ENCODE data around the gene MAGEB1. TPM values are rescaled to one million over a fixed set of nuclear protein-coding genes. Genes with fewer than 3 reads are reported as not detected.

The MAGEB1 gene
- total RNA-seq, 2 donors from 2014 or later: not detected

DNA sequence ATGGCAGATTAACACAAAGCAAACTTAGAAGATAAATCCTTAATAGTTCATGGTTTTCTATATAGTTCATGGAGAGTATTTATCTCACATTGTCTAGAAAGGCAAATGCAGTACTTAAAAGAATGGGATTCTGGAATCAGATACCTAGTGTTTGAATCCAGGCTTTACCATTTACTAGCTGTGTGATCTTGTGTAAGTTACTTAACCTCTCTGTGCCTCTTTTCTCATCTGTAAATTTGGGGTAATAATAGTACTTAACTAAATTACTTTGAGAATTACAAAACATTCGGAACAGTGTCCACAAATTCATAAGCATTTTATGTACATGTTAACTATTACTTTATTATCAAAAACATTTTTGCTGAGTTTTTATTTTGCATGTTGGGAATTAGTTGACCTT is 15.8 kb downstream of the MAGEB1 start:
- Mint-ChIP-seq H3K36me3 (no peaks in the 10 kb centered on the region), H3K4me3 (no peak overlapping the region), H3K27ac (no peak overlapping the region), H3K27me3 (peaks cover 0 to 3% of the 10 kb centered on the region in 2 donors), H3K4me1 (ENCODE audit: low read depth in 2 of 2) (no peaks in the 10 kb centered on the region), H3K9me3 (peaks cover 3% of the 10 kb centered on the region)
- ATAC-seq (no peak), DNase-seq (ENCODE audit: low spot score) (no peak)

DNA sequence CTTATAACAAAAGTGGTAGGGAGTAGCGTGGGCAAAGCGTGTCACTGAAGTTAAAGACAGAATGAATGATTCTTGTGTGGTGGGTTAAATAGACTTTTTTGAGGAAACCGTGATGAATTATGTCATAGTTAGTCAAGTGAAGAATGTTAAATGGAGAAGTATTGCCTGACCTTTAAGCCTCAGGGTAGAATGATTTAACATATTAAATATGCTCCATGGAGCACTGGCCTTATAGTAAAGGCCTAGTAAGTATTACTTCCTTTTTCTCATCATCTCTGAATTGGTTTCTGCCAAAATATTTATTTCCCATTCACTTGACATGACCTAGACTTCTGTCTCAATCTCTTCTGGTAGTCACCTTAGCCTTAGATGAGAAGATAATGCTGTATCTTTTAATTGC is 23.7 kb downstream of the MAGEB1 start:
- H3K36me3 Mint-ChIP-seq: no peaks in the 10 kb centered on the region
- H3K4me3 Mint-ChIP-seq: no peak overlapping the region
- ATAC-seq: no peak

DNA sequence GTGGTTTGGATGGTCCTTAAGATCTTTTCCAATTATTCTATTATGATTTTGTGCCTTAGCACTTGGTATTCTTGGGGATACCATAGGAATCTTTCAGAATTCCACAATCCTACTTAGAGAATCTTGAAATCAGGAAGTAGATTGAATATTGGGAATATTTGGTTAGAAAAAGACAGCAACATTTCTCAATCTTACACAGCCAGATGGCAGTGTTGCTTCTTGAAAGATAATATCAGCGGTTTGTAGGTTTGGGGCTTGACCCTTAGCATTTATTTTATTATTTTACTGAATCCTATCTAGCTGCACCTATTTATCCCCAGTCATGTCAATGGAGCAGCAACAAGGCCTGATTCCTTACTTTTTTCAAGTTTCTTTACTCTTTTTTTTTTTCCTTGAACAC is 28.6 kb downstream of the MAGEB1 start:
- Mint-ChIP-seq H3K9me3 (no peaks in the 10 kb centered on the region), H3K4me3 (no peak overlapping the region), H3K27me3 (peaks cover 0 to 2% of the 10 kb centered on the region in 2 donors), H3K4me1 (ENCODE audit: low read depth in 2 of 2) (no peaks in the 10 kb centered on the region), H3K36me3 (no peaks in the 10 kb centered on the region), H3K27ac (no peak overlapping the region)
- ATAC-seq: no peak
- DNase-seq (ENCODE audit: low spot score): no peak

More for the DNA sequence above, 23.7 kb downstream of the MAGEB1 start:
- H3K9me3 Mint-ChIP-seq: peaks cover 5% of the 10 kb centered on the region
- no peaks in the 10 kb centered on the region for H3K4me1 Mint-ChIP-seq (ENCODE audit: low read depth in 2 of 2)
- no peak overlapping the region for H3K27ac Mint-ChIP-seq
- H3K27me3 Mint-ChIP-seq: peaks cover 0 to 4% of the 10 kb centered on the region in 2 donors
- no peak for DNase-seq (ENCODE audit: low spot score)

DNA sequence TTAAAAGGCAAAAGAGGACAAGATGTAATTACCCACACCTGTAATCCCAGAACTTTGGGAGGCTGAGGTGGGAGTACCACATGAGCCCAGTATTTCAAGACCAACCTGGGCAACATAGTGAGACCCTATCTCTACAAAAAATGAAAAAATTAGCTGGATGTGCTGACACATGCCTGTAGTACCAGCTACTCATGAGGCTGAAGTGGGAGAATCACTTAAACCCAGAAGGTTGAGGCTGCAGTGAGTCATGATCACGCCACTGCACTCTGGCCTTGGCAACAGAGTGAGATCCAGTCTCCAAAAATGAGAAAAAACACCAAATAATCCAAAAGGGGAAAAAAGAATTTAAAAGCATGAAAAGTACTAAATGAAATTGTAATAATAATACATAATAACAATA is 31.4 kb downstream of the MAGEB1 start:
- Mint-ChIP-seq H3K36me3 (no peaks in the 10 kb centered on the region), H3K4me3 (no peak overlapping the region), H3K27ac (no peak overlapping the region), H3K27me3 (peaks cover 0 to 2% of the 10 kb centered on the region in 2 donors), H3K4me1 (ENCODE audit: low read depth in 2 of 2) (no peaks in the 10 kb centered on the region), H3K9me3 (no peaks in the 10 kb centered on the region)
- no peak for ATAC-seq
- DNase-seq (ENCODE audit: low spot score): no peak

DNA sequence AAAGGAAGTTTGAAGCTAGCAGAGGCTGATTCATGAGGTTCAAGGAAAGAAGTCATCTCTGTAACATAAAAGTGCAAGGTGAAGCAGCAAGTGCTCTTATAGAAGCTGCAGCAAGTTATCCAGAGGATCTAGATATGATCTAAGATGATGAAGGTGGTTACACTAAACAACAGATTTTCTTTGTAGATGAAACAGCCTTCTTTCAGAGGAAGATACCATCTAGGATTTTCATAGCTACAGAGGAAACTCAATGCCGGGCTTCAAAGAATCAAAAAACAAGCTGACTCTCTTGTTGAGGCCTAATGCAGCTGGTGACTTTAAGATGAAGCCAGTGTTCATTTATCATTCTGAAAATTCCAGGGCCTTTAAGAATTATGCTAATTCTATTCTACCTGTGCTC is 33.5 kb downstream of the MAGEB1 start:
- H3K27me3 Mint-ChIP-seq: no peaks in the 10 kb centered on the region
- no peaks in the 10 kb centered on the region for H3K4me1 Mint-ChIP-seq (ENCODE audit: low read depth in 2 of 2)

DNA sequence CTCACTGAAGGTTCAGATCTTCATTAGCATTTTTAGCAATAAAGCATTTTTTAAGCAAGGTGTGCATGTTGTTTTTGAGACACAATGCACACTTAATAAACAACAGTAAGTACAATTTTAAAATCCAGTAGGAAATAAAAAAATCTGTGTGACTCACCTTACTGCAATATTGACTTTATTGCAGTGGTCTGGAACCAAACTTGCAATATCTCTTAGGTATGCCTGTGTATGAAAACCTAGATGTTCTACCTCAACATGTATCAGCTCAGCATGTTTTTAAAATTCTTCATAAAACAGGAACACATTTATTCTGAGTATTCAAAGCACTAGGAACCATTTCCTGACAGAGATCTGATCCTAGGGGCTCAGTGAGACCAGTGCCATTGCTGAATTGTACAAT is 35.6 kb downstream of the MAGEB1 start:
- DNase-seq (ENCODE audit: low spot score) (no peak), ATAC-seq (no peak)
- H3K36me3 Mint-ChIP-seq: no peaks in the 10 kb centered on the region
- H3K27ac Mint-ChIP-seq: no peak overlapping the region
- H3K9me3 Mint-ChIP-seq: no peaks in the 10 kb centered on the region
- H3K4me1 Mint-ChIP-seq (ENCODE audit: low read depth in 2 of 2): no peaks in the 10 kb centered on the region
- H3K27me3 Mint-ChIP-seq: no peaks in the 10 kb centered on the region
- no peak overlapping the region for H3K4me3 Mint-ChIP-seq

More for the DNA sequence above, 33.5 kb downstream of the MAGEB1 start:
- Mint-ChIP-seq H3K9me3 (no peaks in the 10 kb centered on the region), H3K27ac (no peak overlapping the region), H3K36me3 (no peaks in the 10 kb centered on the region), H3K4me3 (no peak overlapping the region)
- DNase-seq (ENCODE audit: low spot score) (no peak), ATAC-seq (no peak)

DNA sequence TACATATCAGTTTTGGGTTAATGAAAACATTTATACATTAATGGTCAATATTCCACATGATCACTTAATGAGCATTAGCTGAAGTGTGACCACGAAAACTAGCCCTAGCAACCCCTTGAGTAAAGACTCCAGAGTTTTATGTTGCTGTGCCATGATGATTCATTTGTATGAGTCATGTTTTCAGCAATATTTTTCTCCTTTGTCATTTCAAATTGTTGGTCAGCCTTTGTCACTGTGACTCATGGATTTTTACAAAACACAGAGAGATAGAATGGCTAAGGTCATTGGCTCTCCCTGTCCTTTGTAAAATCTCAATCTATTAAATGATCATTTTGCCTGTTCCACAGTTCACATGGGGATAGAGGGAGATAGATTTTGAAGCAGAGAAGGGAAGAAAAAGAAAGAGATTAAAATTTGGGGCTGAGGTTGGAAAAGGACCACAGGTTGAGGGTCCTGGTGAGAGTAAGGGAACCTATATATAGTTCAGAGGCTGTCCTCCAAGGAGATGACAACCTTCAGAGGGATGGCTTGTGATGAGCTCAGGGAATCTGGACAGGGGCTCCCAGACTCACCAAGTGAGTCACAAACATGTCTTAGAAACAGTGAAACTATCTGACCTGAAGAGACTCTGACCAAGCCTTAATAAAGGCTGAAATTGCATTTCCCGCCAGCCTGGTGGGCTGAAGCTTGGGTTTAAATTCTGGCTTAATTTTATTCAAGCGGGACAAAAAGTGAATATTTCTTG is 36.7 kb downstream of the MAGEB1 start:
- Mint-ChIP-seq H3K27me3 (no peaks in the 10 kb centered on the region), H3K9me3 (no peaks in the 10 kb centered on the region), H3K4me3 (no peak overlapping the region), H3K27ac (no peak overlapping the region), H3K36me3 (no peaks in the 10 kb centered on the region), H3K4me1 (ENCODE audit: low read depth in 2 of 2) (no peaks in the 10 kb centered on the region)
- ATAC-seq (no peak), DNase-seq (ENCODE audit: low spot score) (no peak)

DNA sequence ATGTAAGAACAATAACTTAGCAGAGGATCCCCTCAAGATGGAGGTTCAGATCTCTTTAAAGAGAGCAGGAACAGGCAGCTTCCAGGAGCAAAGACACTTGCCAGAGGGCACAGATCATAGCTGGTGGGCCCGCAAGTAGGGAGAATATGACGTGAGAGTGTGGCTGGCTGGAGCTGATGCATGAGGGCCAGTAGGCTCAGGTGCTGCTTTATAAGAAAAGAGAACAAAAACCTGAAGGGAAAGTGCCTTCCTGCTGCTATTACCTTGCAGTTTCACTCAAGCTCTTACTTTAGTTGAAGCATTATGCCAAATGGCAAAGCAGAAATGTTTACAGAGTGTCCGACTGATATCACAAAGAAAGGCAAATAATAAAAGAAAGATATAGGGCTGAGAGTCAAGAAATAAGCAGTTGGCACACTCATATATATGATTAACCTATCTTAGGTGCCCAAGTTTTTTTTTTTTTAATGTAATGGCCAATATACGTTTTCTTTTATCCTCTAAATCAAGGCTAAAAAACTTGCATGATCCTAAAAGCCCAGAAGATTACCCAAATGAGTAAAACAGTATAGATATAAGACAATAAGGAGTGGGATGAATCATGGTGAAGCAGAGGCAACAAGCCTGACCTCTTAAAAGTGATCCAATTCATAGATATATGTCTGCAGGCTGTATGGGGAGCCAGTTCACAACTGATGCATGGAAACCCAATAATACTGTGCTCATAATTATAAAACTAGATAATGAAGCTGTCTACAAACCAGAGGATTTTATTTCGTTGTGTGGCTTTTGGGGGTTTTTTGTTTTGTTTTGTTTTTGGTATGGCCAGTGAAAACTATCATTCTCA is 49.7 kb downstream of the MAGEB1 start:
- Mint-ChIP-seq H3K27me3 (peaks cover 0 to 9% of the 10 kb centered on the region in 2 donors), H3K4me1 (ENCODE audit: low read depth in 2 of 2) (no peaks in the 10 kb centered on the region), H3K36me3 (no peaks in the 10 kb centered on the region), H3K27ac (no peak overlapping the region), H3K4me3 (no peak overlapping the region), H3K9me3 (peaks cover 2% of the 10 kb centered on the region)
- ATAC-seq (no peak), DNase-seq (ENCODE audit: low spot score) (no peak)

DNA sequence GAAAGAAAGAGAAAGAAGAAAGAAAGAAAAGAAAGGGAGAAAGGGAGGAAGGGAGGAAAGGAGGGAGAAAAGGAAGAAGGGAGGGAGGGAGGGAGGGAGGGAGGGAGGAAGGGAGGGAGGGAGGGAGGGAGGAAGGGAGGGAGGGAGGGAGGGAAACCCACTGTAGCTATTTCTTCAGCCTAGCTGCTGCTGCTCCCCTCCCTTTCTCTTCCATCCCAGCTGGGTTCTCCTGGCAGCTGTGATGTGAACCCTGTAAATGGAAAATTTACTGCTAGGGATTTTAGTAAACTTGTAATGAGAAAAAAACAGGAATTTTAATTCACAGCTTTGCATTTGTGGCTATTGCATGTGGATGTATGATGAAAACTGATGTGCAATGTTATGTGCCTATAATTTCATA is 54.3 kb downstream of the MAGEB1 start:
- ATAC-seq (no peak), DNase-seq (ENCODE audit: low spot score) (no peak)
- no peak overlapping the region for H3K27ac Mint-ChIP-seq
- H3K9me3 Mint-ChIP-seq: peaks cover 2% of the 10 kb centered on the region
- H3K36me3 Mint-ChIP-seq: no peaks in the 10 kb centered on the region
- H3K4me1 Mint-ChIP-seq (ENCODE audit: low read depth in 2 of 2): no peaks in the 10 kb centered on the region
- H3K27me3 Mint-ChIP-seq: peaks cover 0 to 7% of the 10 kb centered on the region in 2 donors
- no peak overlapping the region for H3K4me3 Mint-ChIP-seq

Other genes starting within 250 kb of the MAGEB1 start
- not detected for gene MAGEB2, start 31.6 kb upstream of the MAGEB1 start, total RNA-seq
- not detected for gene MAGEB3, start 16.5 kb upstream of the MAGEB1 start, total RNA-seq
- not detected for gene MAGEB4, start 5.1 kb upstream of the MAGEB1 start, total RNA-seq
- not detected for gene NR0B1, start 62.2 kb downstream of the MAGEB1 start, total RNA-seq